Measurements from ENCODE around the gene NGF. TPM values are rescaled to one million over a fixed set of nuclear protein-coding genes. Genes with fewer than 3 reads are reported as not detected.

Gene NGF
- total and polyA plus RNA-seq, 2 of the 4 experiments (the other 2 are of a cell fraction), result 12.5 to 21.7 TPM

Other genes with a start within 250 kb of the NGF start
- 0.18 and 0.83 TPM in 2 replicates for gene TSPAN2, start 248.7 kb downstream of the NGF start, total RNA-seq (2012; rRNA removed)
- gene TSPAN2, start 248.7 kb downstream of the NGF start, polyA plus RNA-seq (2012; rRNA removed), result 0.17 and 0.60 TPM in 2 replicates

Data from IMR-90 (cell line).